PC-9 (cell line): Measurements from ENCODE around the gene KIAA1328. TPM values are rescaled to one million over a fixed set of nuclear protein-coding genes. Genes with fewer than 3 reads are reported as not detected.

Experiments used
- BruUV-seq: library from RNA; stranded (reverse); fragments of 400-500 nt; replicated peaks from 2 replicates; lab custom pipeline; 2021; lab: Mats Ljungman, UMichigan
- CTCF ChIA-PET: fragments of 300-600 bp; sonication (Branson Sonifier 250); formaldehyde crosslinking; loops from one replicate; lab custom pipeline; 2022; ENCODE audit warnings: antibody characterized with exemption; lab: Charles Lee
- POLR2A ChIA-PET: fragments of 300-600 bp; sonication (Branson Sonifier 250); formaldehyde crosslinking; loops from one replicate; lab custom pipeline; 2022; ENCODE audit warnings: antibody characterized with exemption; ENCODE audit not compliant: unreplicated experiment; lab: Charles Lee
- DNase-seq, 2 experiments: peaks; one replicate each; pipeline versions ENCODE4 v3.0.0 to v3.0.0-alpha.2; 2015 to 2022; ENCODE audit warnings: mixed read lengths in 1 of 2
- H2AFZ ChIP-seq: fragments of 200-600 bp; sonication (generic); 2 replicates; pipeline ENCODE4 v1.8.1; 2017; ENCODE audit warnings: antibody characterized with exemption
- H3F3A ChIP-seq: fragments of 200-600 bp; sonication (generic); 2 replicates; pipeline ENCODE4 v1.8.1; 2017; ENCODE audit warnings: antibody characterized with exemption, mild to moderate bottlenecking, low read depth; ENCODE audit not compliant: insufficient read depth
- H3K27ac ChIP-seq: fragments of 200-600 bp; sonication (generic); 2 replicates; pipeline ENCODE4 v1.6.1; 2016; ENCODE audit warnings: mixed run types
- H3K27me3 ChIP-seq: fragments of 200-600 bp; sonication (generic); 2 replicates; pipeline ENCODE4 v1.6.1; 2016; ENCODE audit warnings: low read depth, mixed run types; ENCODE audit not compliant: insufficient read depth
- H3K36me3 ChIP-seq: fragments of 200-600 bp; sonication (generic); 2 replicates; pipeline ENCODE4 v1.6.1; 2016; ENCODE audit warnings: low read depth, mixed run types
- H3K4me1 ChIP-seq: fragments of 200-600 bp; sonication (generic); replicated peaks from 2 replicates; pipeline ENCODE4 v1.6.1; 2016; ENCODE audit warnings: mixed run types; ENCODE audit not compliant: insufficient read depth
- H3K4me2 ChIP-seq: fragments of 200-600 bp; sonication (generic); 2 replicates; pipeline ENCODE4 v1.6.1; 2017; ENCODE audit warnings: mixed run types
- H3K4me3 ChIP-seq: fragments of 200-600 bp; sonication (generic); 2 replicates; pipeline ENCODE4 v1.6.1; 2016; ENCODE audit warnings: mixed run types
- H3K79me2 ChIP-seq: fragments of 200-600 bp; sonication (generic); 2 replicates; pipeline ENCODE4 v1.6.1; 2017; ENCODE audit warnings: low read depth, mixed run types
- H3K9me2 ChIP-seq: fragments of 200-600 bp; sonication (generic); 2 replicates; pipeline ENCODE4 v1.8.1; 2017; ENCODE audit warnings: mild to moderate bottlenecking; ENCODE audit not compliant: insufficient read depth
- H3K9me3 ChIP-seq: fragments of 200-600 bp; sonication (generic); 2 replicates; pipeline ENCODE4 v1.8.1; 2016; ENCODE audit warnings: low read depth; ENCODE audit not compliant: insufficient read depth
- H4K20me1 ChIP-seq: fragments of 200-600 bp; sonication (generic); 2 replicates; pipeline ENCODE4 v1.8.1; 2017; ENCODE audit not compliant: insufficient read depth
- EZH2 ChIP-seq: fragments of 200-600 bp; sonication (generic); IDR thresholded peaks from 2 replicates; pipeline ENCODE4 v1.8.0; 2017; ENCODE audit warnings: antibody characterized with exemption, low read depth
- intact Hi-C: fragments of 100-400 bp; cut with micrococcal nuclease; formaldehyde crosslinking; loops from one replicate; pipeline ENCODE4 v1.10.0; 2022; ENCODE audit not compliant: unreplicated experiment
- total RNA-seq: library from RNA; stranded (reverse); gene quantifications from 2 replicates; pipeline ENCODE4 v1.2.3, GENCODE V29; 2021
- TF ChIP-seq, protein P1 (sequence below): fragments of 200-600 bp; sonication (generic); conservative IDR thresholded peaks from 2 replicates; pipeline ENCODE4 v1.6.1; 2017; ENCODE audit warnings: mixed run types, antibody characterized with exemption, mild to moderate bottlenecking, moderate library complexity

Gene KIAA1328
- total RNA-seq, 1 experiment from 2014 or later: 6.5 TPM

DNA sequence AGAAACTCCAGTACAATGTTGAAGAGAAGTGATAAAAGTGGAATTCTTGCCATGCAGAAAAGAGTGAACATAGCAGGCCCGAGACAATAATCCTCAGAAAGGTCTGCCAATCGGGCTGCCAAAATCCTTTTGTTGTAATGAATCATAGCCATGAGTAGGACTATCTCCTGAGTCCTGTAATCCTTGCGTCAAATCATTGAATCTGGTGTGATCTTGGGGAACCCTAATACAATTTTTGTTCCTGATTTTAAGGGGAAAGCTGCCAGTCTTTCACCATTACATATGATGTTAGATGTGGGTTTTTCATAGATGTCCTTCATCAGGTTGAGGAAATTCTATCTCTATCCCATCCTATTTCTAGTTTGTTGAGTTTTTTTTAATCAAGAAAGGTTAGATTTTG is 2.4 kb upstream of the KIAA1328 start:
- intact Hi-C loops: no loop called here
- H3K27ac ChIP-seq: no peak overlapping the region
- no TSS peak for BruUV-seq
- H3K36me3 ChIP-seq: no peaks in the 10 kb centered on the region
- H3K4me2 ChIP-seq: no peak overlapping the region
- no peaks in the 10 kb centered on the region for H3K27me3 ChIP-seq
- H3K4me3 ChIP-seq: no peak overlapping the region
- POLR2A ChIA-PET: interaction anchor here (0.6 kb wide), 1 partner anchor 407 kb away, joined by 4 read pairs; no protein-coding TSS in a partner anchor
- CTCF ChIA-PET: no interaction called here
- H3K9me2 ChIP-seq: no peaks in the 10 kb centered on the region
- no peak for DNase-seq
- TF ChIP-seq, protein P1, sequence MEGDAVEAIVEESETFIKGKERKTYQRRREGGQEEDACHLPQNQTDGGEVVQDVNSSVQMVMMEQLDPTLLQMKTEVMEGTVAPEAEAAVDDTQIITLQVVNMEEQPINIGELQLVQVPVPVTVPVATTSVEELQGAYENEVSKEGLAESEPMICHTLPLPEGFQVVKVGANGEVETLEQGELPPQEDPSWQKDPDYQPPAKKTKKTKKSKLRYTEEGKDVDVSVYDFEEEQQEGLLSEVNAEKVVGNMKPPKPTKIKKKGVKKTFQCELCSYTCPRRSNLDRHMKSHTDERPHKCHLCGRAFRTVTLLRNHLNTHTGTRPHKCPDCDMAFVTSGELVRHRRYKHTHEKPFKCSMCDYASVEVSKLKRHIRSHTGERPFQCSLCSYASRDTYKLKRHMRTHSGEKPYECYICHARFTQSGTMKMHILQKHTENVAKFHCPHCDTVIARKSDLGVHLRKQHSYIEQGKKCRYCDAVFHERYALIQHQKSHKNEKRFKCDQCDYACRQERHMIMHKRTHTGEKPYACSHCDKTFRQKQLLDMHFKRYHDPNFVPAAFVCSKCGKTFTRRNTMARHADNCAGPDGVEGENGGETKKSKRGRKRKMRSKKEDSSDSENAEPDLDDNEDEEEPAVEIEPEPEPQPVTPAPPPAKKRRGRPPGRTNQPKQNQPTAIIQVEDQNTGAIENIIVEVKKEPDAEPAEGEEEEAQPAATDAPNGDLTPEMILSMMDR: no peak
- TF ChIP-seq EZH2: no peak
- H2AFZ ChIP-seq: no peak overlapping the region
- peaks cover 18% of the 10 kb centered on the region for H3K4me1 ChIP-seq
- H3F3A ChIP-seq: peaks cover 10% of the 10 kb centered on the region; the same call in 1 of the 2 replicates
- H3K9me3 ChIP-seq: no peaks in the 10 kb centered on the region
- peaks cover 13% of the 10 kb centered on the region for H3K79me2 ChIP-seq
- no peaks in the 10 kb centered on the region for H4K20me1 ChIP-seq

DNA sequence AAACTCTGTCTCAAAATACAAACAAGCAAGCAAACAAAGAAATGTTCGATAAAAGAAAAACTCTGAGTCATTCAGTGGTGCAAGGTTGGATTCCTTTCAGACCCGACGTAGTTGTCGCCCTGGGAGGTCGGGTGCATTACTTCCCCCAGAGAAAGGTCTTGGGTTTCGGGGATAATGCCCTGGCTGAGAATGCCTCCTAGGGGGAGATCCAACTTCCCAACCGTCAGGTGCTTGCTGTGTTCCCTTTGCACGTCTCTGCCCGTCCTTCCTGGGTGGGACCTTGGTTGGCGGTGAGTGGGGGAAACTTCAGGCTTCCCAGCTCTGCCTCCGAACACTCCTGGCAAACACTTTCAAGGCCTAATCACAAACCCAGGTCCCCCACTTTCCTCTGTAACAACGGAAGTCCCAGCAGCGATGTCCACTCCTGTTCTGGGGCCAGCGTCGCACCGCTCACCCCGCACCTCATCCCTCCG is 734 bp upstream of the KIAA1328 start:
- no peaks in the 10 kb centered on the region for H3K36me3 ChIP-seq
- no peaks in the 10 kb centered on the region for H3K27me3 ChIP-seq
- no peaks in the 10 kb centered on the region for H3K9me2 ChIP-seq
- no peaks in the 10 kb centered on the region for H3K9me3 ChIP-seq
- peaks cover 13% of the 10 kb centered on the region for H3K79me2 ChIP-seq
- peak overlapping the region; percentile 96 for H2AFZ ChIP-seq
- H4K20me1 ChIP-seq: no peaks in the 10 kb centered on the region
- H3F3A ChIP-seq: peaks cover 10% of the 10 kb centered on the region; the same call in 1 of the 2 replicates
- POLR2A ChIA-PET: interaction anchor here (0.6 kb wide), 2 partner anchors 320 to 425 kb away, joined by 6 to 7 read pairs; no protein-coding TSS in a partner anchor
- H3K27ac ChIP-seq: peak overlapping the region; percentile 71
- DNase-seq: peak; percentile 21 to 59
- CTCF ChIA-PET: interaction anchor here (0.7 kb wide), 1 partner anchor 15 kb away, joined by 3 read pairs; no protein-coding TSS in a partner anchor
- peaks cover 19% of the 10 kb centered on the region for H3K4me1 ChIP-seq
- BruUV-seq: no TSS peak
- H3K4me2 ChIP-seq: peak overlapping the region; percentile 96
- TF ChIP-seq, protein P1: no peak
- no peak for TF ChIP-seq EZH2
- intact Hi-C loops: no loop called here
- H3K4me3 ChIP-seq: peak overlapping the region; percentile 74

DNA sequence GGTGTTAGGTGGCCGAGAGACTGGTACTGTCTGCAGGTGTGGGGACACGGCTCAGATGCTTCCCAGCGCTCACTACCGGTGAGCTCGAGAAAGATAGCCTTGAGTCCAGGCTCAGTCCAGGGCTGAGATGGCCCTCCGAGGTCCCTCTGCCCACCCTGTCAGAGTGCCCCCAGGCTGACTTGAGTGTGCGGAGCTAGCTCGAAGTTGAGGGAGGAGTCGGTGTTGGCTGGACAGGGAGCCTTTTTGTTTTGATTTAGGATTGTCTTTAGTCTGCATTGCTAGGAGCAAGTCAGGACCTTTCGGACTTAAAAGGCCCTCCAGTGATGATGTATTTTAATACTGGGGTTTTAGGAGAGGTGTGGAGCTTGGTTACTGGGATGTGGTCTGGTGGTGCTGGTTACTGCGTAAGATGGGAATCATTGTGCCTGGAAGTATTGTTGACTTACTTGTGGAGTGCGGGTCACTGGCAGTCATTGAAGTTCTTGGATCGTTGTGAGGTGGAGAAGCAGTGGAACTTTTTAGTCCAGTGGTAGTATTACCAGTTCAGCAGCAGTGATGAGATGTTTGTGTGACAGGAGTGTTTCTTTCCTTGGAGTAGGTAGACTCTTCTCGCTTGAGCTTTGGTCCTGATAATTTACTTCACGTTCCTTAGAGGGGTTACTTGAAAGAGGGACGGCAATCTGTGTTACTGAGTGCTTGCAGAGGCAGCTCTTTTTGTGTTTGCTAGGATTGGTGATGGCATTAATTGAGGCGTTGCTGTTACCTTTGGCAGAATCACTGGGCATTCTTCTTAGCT is 633 bp downstream of the KIAA1328 start:
- POLR2A ChIA-PET: no interaction called here
- Histone ChIP-seq H3K4me1 (peaks cover 19% of the 10 kb centered on the region), H2AFZ (peak overlapping the region; percentile 96), H3K27ac (peak overlapping the region; percentile 71), H3F3A (peaks cover 10% of the 10 kb centered on the region; the same call in 1 of the 2 replicates), H3K9me3 (no peaks in the 10 kb centered on the region), H4K20me1 (no peaks in the 10 kb centered on the region), H3K27me3 (no peaks in the 10 kb centered on the region), H3K9me2 (no peaks in the 10 kb centered on the region), H3K79me2 (peaks cover 13% of the 10 kb centered on the region), H3K4me2 (peak overlapping the region; percentile 96), H3K4me3 (peak overlapping the region; percentile 74), H3K36me3 (no peaks in the 10 kb centered on the region)
- intact Hi-C loops: loop anchor here (1.0 kb wide), 1 partner anchor 20 kb away; no protein-coding TSS in a partner anchor
- CTCF ChIA-PET: interaction anchor here (0.6 kb wide), 1 partner anchor 207 kb away, joined by 3 read pairs; no protein-coding TSS in a partner anchor
- BruUV-seq: TSS peak; percentile 44
- DNase-seq: no peak
- TF ChIP-seq, protein P1: no peak
- TF ChIP-seq EZH2: no peak
